Tibial nerve (tissue), 3 donors: ENCODE results near the gene SURF4.

Experiments used
- CTCF ChIP-seq, 5 experiments: fragments of 200-600 bp in 3 of 5; fragments of 450-650 bp in 2 of 5; sonication (generic) in 3 of 5; IDR thresholded peaks; one replicate each; pipeline ENCODE4 v1.5.1; 2016 to 2019; ENCODE audit warnings: antibody characterized with exemption in 5 of 5, mild to moderate bottlenecking in 3 of 5, moderate library complexity in 2 of 5
- POLR2A ChIP-seq, 2 donors: fragments of 450-650 bp; IDR thresholded peaks; one replicate each; pipeline ENCODE4 v1.6.1; 2017; ENCODE audit warnings: antibody characterized with exemption in 2 of 2, mild to moderate bottlenecking in 2 of 2, moderate library complexity in 2 of 2

GRCh38 chr9:133323991-133324703 is 51.7 kb downstream of the SURF4 start:
- TF ChIP-seq CTCF (IDR thresholded peaks at IDR 0.05) (no peak), POLR2A (IDR thresholded peaks at IDR 0.05) (no peak)
